ENCODE data around the gene RARS1.

DNA sequence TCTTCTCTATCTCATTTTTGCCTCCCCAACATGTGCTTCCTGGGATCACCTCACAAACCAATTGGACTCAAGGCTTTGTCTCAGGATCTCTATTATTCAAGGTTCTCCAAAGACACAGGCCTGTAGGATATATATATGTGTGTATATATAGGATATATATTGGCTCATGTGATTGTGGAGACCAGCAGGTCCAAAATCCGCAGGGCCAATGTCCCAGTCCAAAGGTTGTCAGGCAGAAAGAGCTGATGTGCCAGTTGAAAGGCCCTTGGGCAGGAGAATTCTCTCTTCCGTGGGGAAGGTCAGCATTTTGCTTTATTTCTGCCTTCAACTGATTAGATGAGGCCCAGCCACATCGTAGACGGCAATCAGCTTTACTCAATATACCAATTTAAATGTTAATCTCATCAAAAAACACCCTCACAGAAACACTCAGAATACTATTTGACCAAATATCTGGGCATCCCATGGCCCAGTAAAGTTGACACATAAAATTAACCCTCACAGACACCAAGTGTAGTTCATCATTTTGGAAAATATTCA is 41.6 kb downstream of the RARS1 start:
- TF ChIP-seq POLR2AphosphoS5 (IDR thresholded peaks at IDR 0.05; ENCODE audit: low read depth, low read length) (no peak), POLR2A (IDR thresholded peaks at IDR 0.05; ENCODE audit: low read depth, low read length) (no peak), TAF1 (IDR thresholded peaks at IDR 0.05; ENCODE audit: low read depth, low read length) (no peak), SPI1 (IDR thresholded peaks at IDR 0.05; ENCODE audit: low read depth, low read length) (no peak)
